ENCODE measurements around the gene EFNB2. TPM values are rescaled to one million over a fixed set of nuclear protein-coding genes. Genes with fewer than 3 reads are reported as not detected.

Gene EFNB2
- total and polyA plus RNA-seq, 9 of the 15 experiments (the other 6 are each of a cell fraction or from before 2014, with no cell fraction given): 0.01 to 0.29 (median 0.18) TPM

DNA sequence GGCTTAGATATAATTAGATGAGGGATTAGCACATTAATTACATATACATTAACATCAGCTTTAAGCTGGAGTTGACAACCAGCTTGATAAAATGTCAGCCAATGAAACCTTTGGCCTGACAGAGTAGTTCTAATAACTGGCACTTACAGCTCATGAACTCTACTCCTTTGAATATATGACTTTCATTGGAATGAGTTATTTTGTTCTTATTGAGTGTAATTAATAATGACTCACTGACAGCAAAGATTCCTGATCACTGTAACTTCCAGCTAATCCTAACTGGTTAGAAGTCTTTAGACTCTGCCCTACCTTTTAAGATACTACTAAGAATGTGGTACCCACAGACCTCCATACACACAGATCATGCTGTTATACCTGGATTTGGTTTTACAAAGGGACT, 41.0 kb downstream of the EFNB2 start:
- intact Hi-C loops (cut with micrococcal nuclease) (no loop called here), in situ Hi-C loops (cut with MboI) (no loop called here)
- Histone ChIP-seq H3K4me3 (no peak overlapping the region), H3K9ac (ENCODE audit: insufficient read depth in 1 of 2, low read depth in 2 of 2, low read length in 2 of 2) (no peak overlapping the region), H3K4me1 (replicated peaks in 1 of 2; ENCODE audit: control insufficient read depth in 2 of 2, insufficient read depth in 2 of 2, low read length in 2 of 2) (no peaks in the 10 kb centered on the region; a peak in 1 of 5 replicates), H3K9me3 (replicated peaks; ENCODE audit: control insufficient read depth, insufficient read depth, low read depth, low read length) (no peaks in the 10 kb centered on the region), H4K20me1 (replicated peaks; ENCODE audit: control insufficient read depth, insufficient read depth, low read length) (no peaks in the 10 kb centered on the region), H3K36me3 (ENCODE audit: control insufficient read depth, insufficient read depth, low read length) (no peaks in the 10 kb centered on the region), H3K9me1 (ENCODE audit: control insufficient read depth, insufficient read depth, low read length) (no peaks in the 10 kb centered on the region), H3K4me2 (ENCODE audit: insufficient read depth, low read length) (no peak overlapping the region), H3K79me2 (ENCODE audit: control insufficient read depth, insufficient read depth, low read length) (no peaks in the 10 kb centered on the region), H3K27me3 (ENCODE audit: control insufficient read depth in 2 of 2, insufficient read depth in 2 of 2, low read length in 2 of 2) (peaks cover 0 to 10% of the 10 kb centered on the region in 2 experiments; a peak in 1 of 5 replicates), H3K27ac (ENCODE audit: extremely low read depth, low read depth, low read length) (no peak overlapping the region), H2AFZ (ENCODE audit: low read depth, low read length) (no peak overlapping the region)
- no peak for DNase-seq (ENCODE audit: extremely low read depth in 1 of 4, low spot score in 3 of 4)
- TF ChIP-seq ZEB2 (IDR thresholded peaks at IDR 0.05) (no peak), PRPF4 (IDR thresholded peaks at IDR 0.05; ENCODE audit: insufficient read depth, low read depth, low read length, poor library complexity, severe bottlenecking) (no peak), GTF2A2 (tag; IDR thresholded peaks at IDR 0.05) (no peak), U2AF2 (optimal IDR thresholded peaks at IDR 0.05; ENCODE audit: low read depth, low read length) (no peak)
- BruUV-seq (replicated peaks): no TSS peak
- ChIA-PET POLR2A (no interaction called here), CTCF (ENCODE audit: low intra/inter-chr PET ratio) (no interaction called here)
- FAIRE-seq: no peak
- no peak for ATAC-seq

DNA sequence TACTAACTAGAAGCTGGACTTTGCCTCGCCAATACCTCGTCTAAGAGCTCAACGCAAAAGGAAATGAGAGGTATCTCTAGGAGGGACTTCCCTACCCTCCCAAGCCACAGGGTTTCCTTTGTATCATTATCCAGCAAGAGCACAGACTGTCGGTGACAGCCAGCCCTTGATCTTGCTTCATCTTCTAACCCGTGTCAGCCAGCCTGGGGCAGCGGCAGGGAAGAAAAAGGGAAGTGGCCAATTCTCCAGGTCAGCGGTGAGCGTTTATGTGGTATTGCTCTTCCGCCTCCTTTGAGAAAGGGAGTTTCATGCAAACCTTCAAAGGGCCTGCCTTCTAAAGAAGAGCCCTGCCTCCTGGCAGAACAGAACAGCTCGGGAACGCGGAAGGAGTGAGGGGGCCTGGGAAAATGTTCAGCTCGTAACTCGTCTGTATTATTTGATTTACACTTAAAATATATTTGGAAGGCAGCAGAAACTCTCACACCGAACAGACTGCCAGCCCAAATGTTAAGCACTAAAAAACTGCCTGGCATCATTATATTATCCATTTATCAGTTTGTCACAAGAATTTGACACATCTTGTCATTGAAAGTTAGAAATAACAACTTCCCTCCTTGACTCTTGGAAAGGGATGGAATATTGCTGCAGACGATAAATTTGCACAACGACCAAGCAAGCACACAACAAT, 41.8 kb downstream of the EFNB2 start:
- no peak for DNase-seq (ENCODE audit: extremely low read depth in 1 of 4, low spot score in 3 of 4)
- no peak overlapping the region for H3K27ac ChIP-seq (ENCODE audit: extremely low read depth, low read depth, low read length)
- POLR2A ChIA-PET: no interaction called here
- no peak; the same call in 1 of the 3 replicates for ATAC-seq
- no peak overlapping the region for H3K4me3 ChIP-seq
- H3K4me1 ChIP-seq (replicated peaks in 1 of 2; ENCODE audit: control insufficient read depth in 2 of 2, insufficient read depth in 2 of 2, low read length in 2 of 2): no peaks in the 10 kb centered on the region; a peak in 1 of 5 replicates
- H3K36me3 ChIP-seq (ENCODE audit: control insufficient read depth, insufficient read depth, low read length): no peaks in the 10 kb centered on the region
- no peaks in the 10 kb centered on the region for H3K79me2 ChIP-seq (ENCODE audit: control insufficient read depth, insufficient read depth, low read length)
- 10% methylated on average over 15 of the region's 17 CpGs for WGBS (ENCODE audit: insufficient coverage, low coverage, missing lambda C conversion rate)
- BruUV-seq (replicated peaks): no TSS peak
- no peak overlapping the region for H3K4me2 ChIP-seq (ENCODE audit: insufficient read depth, low read length)
- no peak for FAIRE-seq
- H3K27me3 ChIP-seq (ENCODE audit: control insufficient read depth in 2 of 2, insufficient read depth in 2 of 2, low read length in 2 of 2): peaks cover 0 to 10% of the 10 kb centered on the region in 2 experiments; a peak in 1 of 5 replicates
- intact Hi-C loops (cut with micrococcal nuclease) (no loop called here), in situ Hi-C loops (cut with MboI) (no loop called here)
- H3K9me1 ChIP-seq (ENCODE audit: control insufficient read depth, insufficient read depth, low read length): no peaks in the 10 kb centered on the region
- no peaks in the 10 kb centered on the region for H4K20me1 ChIP-seq (replicated peaks; ENCODE audit: control insufficient read depth, insufficient read depth, low read length)
- H3K9ac ChIP-seq (ENCODE audit: insufficient read depth in 1 of 2, low read depth in 2 of 2, low read length in 2 of 2): no peak overlapping the region
- CTCF ChIA-PET (ENCODE audit: low intra/inter-chr PET ratio): no interaction called here
- no peak overlapping the region for H2AFZ ChIP-seq (ENCODE audit: low read depth, low read length)
- TF ChIP-seq FOXM1 (IDR thresholded peaks at IDR 0.05; ENCODE audit: low read depth) (no peak), FOXM1 (CRISPR knock-in tag; IDR thresholded peaks at IDR 0.05; ENCODE audit: low read depth) (no peak), TCF7L2 (IDR thresholded peaks at IDR 0.05; ENCODE audit: low read depth, low read length) (no peak), NR2C1 (IDR thresholded peaks at IDR 0.05) (no peak), NR2C1 (tag; IDR thresholded peaks at IDR 0.05) (no peak), CAMTA2 (CRISPR knock-in tag; conservative IDR thresholded peaks at IDR 0.05) (no peak), SPI1 (IDR thresholded peaks at IDR 0.05; ENCODE audit: borderline replicate concordance, low read depth, low read length) (peak; percentile 93)
- TF ChIP-seq, protein P1, sequence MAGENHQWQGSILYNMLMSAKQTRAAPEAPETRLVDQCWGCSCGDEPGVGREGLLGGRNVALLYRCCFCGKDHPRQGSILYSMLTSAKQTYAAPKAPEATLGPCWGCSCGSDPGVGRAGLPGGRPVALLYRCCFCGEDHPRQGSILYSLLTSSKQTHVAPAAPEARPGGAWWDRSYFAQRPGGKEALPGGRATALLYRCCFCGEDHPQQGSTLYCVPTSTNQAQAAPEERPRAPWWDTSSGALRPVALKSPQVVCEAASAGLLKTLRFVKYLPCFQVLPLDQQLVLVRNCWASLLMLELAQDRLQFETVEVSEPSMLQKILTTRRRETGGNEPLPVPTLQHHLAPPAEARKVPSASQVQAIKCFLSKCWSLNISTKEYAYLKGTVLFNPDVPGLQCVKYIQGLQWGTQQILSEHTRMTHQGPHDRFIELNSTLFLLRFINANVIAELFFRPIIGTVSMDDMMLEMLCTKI (IDR thresholded peaks at IDR 0.05; ENCODE audit: partially characterized antibody): no peak
- H3K9me3 ChIP-seq (replicated peaks; ENCODE audit: control insufficient read depth, insufficient read depth, low read depth, low read length): no peaks in the 10 kb centered on the region

All from K562 (cell line).